GM04504 (cell line): ENCODE results near the gene REPS1.

Source experiments
- DNase-seq: peaks from one replicate; pipeline ENCODE4 v3.0.0-alpha.2; 2012; ENCODE audit warnings: low read depth

REPS1 gene

DNA sequence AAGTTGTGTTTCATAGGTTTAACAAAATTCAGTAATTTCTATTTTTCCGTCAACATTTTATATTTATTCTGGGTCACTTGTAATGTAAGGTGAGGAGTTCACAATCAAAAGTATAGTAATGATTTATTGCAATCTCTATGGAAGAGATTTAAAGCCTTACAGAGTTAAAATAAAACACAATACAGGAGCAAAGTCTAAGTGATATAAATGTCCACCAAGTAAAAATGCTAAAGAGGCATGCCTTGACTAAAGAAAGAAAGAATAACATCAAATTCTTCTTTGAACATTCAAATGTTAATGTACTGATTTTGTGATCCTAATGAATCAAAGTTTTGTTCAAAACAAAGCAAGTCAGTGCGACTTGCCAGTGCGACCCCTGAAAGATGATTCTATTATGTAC, 61.5 kb downstream of the REPS1 start:
- DNase-seq = no peak

GRCh38 chr6:138925806-138926205, 62.2 kb downstream of the REPS1 start:
- DNase-seq = no peak

DNA sequence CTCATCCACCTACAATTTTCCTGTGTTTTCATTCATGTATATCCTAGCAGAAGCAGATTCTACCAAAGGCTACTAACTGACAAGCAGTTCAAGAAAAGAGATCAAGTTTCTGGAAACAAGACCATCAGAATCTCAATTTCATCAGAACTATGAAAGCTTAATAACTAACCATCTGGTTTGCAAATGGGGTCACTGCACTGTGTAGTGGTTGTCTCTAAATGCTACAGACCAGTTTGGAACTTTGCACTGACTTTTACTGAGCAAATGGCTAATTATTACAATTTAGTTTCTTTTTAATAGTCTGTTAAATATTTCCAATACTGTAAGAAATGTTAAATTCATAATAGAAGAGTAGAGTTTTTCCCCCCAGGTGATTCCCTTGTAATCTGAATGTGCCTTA, 64.5 kb downstream of the REPS1 start:
- DNase-seq = no peak

DNA sequence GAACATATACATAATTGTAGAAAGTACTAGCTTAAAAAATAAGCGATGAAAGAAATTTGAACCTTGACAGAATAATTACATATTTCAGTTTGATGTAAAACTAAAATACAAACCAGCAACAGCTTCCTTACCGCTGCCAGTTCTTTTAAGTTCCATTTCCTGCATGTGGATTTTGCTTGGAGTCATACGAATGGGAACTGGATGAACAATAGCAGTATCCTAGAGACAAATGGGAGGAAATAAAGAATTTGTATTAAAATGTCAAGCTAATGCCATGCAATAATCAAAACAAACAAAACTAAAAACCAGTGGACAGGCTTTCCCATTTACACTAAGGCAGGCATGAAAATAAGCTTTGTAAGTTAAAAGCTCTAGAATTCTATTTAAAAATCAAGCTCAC, 67.1 kb downstream of the REPS1 start:
- DNase-seq = no peak

- no peak for DNase-seq
These were observed 73.4 kb downstream of the REPS1 start for GRCh38 chr6:138914701-138915100.

GRCh38 chr6:138912308-138912707, 75.7 kb downstream of the REPS1 start:
- no peak for DNase-seq

DNA sequence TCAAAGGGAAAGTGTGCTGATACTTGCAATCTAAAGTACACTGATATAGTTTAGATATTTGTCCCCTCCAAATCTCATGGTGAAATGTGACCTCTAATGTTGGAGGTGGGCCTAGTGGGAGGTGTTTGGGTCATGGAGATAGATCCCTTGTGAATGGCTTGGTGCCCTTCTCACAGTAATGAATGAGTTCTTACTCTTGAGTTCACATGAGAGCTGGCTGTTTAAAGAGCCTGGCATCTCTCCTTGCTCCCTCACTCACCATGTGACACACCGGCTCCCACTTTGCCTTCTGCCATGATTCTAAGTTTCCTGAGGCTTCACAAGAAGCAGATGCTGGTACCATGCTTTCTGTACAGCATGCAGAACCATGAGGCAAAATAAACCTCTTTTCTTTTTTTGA, 78.1 kb downstream of the REPS1 start:
- no peak for DNase-seq

DNA sequence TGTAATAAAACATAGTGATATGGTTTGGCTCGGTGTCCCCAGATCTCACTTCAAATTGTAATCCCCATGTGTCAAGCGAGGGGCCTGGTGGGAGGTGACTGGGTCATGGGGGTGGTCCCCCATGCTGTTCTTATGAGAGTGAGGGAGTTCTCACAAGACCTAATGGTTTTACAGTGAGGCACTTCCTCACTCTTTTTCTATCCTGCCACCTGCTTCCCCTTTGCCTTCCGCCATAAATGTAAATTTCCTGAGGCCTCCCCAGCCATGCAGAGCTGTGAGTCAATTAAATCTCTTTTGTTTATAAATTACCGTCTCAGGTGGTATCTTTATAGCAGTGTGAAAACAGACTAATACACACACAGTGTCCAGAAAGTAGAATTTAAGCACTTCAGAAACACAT, 78.5 kb downstream of the REPS1 start:
- DNase-seq = no peak

DNA sequence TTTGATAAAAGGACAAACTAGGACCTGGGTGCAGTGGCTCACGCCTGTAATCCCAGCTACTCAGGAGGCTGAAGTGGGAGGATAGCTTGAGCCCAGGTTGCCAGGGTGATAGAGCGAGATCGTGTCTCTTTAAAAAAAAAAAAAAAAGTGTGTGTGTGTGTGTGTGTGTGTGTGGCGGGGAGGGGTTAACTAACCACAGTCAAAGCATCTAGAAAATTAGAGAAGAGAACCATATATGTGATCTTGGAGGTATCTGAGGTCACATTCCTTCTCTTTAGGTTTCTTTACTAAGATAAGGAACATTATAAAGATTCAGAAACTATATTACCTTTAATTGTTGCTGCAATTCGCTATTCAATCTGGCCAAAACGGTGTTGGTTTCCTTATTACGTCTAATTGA, 80.9 kb downstream of the REPS1 start:
- DNase-seq = no peak

DNA sequence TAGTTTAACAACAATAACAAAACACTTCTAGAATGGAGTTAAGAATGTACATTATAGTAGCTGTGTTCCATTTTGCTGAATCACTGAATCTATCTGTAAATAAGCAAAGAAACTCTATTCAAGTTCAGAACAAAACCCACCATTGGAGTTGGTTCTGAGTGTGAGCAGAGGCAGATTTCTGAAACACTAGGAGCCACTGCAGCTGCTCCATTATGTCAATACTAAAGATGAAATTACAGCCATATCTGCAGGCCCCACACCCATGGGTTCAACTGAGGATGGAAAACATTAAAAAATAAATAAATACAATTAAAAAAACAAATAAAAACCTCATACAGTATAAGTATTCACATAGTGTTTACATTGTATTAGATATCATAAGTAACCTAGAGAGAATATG, 91.0 kb downstream of the REPS1 start:
- DNase-seq = no peak

DNA sequence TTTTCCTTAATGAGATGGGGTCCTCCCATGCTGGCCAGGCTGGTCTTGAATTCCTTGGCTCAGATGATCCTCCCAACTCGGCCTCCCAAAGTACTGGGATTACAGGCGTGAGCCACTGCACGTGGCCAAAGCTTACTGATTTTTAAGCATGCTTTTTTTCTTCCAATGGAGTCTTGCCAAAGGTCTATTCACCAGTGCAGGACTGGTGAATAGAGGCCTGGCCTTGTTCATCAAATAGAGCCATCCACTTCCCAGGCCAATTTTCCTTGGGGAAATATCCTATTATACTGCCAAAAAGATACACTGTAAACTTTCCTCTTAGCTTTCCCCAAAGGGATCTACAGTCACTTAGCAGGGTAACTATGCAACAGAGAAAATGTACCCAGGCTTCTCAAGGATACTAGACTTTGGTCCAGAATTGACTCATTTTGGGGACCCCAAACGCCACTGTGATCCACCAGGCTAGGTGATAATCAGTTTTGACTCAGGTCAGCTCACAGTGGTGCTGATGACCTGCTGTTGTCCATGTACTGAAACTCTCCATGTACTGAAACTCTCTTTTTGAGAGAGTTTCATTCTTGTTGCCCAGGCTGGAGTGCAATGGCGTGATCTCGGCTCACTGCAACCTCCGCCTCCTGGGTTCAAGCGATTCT, 91.8 kb downstream of the REPS1 start:
- DNase-seq = no peak

DNA sequence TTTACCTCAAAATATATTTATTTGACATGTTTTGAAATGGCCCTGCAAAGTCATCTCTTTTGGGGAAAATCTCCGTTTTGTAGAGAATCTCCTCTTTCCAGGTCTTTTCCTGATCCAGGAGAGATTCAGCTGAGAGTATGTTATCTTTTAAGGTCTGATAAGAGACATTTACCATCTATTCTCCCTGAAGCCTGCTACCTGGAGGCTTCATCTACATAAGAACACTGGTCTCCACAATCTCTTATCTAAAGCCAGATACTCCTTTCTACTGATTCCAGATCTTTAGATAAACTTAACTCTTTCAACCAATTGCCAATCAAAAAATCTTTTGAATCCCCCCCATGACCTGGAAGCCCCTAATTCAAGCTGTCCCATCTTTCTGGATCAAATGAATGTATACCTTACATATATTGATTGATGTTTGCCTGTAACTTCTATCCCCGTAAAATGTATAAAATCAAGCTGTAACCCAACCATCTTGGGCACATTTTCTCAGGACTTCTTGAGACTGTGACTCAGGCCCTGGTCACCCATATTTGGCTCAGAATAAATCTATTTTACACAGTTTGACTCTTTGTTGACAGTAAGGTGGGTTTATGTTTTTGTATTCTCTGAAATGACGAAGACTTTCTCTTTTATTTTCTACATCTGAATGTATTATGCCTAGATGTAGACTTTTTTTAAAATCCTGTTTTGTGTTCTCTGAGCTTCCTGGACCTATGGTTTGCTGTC, 96.6 kb downstream of the REPS1 start:
- DNase-seq = no peak

- no peak for DNase-seq
These were observed 102.8 kb downstream of the REPS1 start for GRCh38 chr6:138885156-138885819.

DNA sequence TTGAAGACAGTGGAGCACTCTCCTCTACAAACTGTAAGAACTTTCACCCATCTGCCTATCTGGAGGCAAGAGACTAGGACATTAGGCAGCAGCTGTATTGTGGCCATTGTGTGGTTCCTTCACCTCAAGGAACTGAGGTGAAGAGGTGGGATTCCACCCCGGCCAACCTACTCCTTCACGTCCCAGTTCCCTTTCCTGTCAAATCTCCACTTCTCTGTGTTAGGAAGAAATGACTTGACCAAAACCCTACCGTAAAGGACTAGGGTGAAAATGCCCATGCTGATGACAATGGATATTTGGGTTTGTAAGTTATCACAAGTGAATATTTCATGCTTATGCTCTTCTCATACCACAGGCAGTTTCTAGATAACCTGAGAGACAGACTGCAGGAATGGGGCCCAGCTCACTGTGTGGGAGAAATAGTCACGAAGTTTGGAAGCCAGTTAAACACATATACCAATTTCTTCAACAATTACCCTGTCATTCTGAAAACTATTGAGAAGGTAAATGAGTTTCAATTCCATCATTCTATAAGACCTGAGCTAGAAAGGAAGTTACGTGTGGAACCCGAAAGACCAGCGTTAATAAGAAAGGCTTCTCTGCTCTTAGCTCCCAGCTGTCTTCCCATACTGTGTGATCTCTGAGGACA, 105.6 kb downstream of the REPS1 start:
- DNase-seq = no peak

GRCh38 chr6:138873191-138873590, 114.9 kb downstream of the REPS1 start:
- no peak for DNase-seq

- DNase-seq = no peak
These were observed 118.7 kb downstream of the REPS1 start for GRCh38 chr6:138869398-138869797.

DNA sequence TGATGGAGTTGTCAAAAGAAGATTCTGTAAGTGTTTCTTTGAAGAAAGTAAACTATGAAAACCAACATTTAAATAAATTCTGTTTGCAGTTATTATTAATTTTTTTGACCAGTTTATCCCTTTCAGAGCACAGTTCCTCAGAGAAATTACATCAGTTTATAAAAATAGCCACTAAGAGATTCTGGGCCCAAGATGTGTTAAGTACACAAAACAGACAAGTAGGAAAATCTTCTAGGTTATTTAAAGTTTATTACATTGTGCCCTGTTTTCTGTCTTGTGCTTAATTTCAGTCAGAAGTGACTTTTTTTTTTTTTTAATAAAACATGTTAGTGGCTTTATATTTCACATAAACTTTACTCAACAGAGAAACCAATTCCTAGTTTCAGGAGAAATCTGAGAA, 119.9 kb downstream of the REPS1 start:
- no peak for DNase-seq

DNA sequence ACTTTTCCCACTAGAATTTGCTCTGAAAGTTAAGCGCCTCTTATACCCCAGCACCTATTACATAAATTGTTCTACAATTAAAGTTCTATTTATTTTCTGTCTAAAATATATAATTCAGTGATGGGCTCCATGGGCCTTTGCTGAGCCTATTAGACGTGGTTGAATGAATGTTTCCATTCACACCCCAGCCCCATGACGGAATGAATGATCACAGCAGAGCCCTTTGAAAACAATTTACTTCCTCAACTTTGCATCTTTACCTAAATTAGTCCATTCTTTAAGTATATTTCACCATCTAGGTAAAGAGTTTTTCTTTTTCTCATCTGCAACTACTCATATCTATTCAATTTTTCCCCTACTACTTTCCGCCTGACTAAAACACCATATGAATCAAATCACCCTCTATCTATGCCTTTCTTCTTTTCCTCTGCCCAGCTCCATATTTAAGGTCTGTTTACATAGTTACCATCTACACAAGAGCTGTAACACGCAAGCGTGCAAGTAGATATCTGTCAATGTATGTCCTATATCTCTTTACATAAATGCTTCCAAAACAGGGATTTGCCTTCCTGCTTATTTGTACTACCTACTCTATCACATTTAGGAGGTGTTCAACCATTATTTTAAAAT, 122.5 kb downstream of the REPS1 start:
- no peak for DNase-seq

GRCh38 chr6:138864343-138864890, 123.6 kb downstream of the REPS1 start:
- DNase-seq = no peak

- no peak for DNase-seq
These were observed 124.7 kb downstream of the REPS1 start for GRCh38 chr6:138863321-138863720.

DNA sequence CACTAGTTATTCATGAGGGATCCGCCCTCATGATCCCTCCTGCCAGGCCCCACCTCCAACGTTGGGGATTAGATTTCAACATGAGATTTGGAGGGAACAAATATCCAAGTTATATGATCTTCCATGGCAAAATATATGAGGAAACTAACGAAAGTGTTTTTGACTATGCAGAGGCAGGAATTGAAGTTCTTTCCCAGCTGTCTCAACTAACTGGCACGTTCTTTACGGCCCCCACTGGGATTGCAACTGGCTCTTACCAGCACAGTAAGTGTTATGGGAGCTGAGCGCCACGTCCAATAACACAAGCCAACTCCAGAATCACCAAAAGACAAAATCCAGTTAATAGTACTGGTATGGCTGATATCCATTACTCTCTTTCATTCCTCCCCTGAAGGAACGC, 125.6 kb downstream of the REPS1 start:
- DNase-seq = no peak

DNA sequence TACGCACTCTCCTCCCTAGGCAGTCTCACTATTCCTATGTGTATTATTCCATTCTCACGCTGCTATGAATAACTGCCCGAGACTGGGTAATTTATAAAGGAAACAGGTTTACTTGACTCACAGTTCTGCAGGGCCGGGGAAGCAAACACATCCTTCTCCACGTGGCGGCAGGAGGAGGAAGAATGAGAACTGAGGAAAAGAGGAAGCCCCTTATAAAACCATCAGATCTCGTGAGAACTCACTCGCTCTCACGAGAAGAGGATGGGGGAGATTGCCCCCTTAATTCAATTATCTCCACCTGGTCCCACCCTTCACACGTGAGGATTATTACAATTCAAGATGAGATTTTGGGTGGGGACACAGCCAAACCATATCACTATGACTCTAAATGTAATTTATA, 130.3 kb downstream of the REPS1 start:
- no peak for DNase-seq
